HUES64 (cell line): Measurements from ENCODE around the gene TAF3.
A peak's percentile ranks its signal among the peaks of the same experiment; 100 is the strongest.
"Not testable (repeated sequence)": the region's sequence is repeated elsewhere in the genome, so short reads cannot be mapped to it uniquely, and the experiment has no call there.

Experiments
- H3K27ac ChIP-seq: 2 replicates; pipeline ENCODE4 v1.7.0; 2013; ENCODE audit warnings: low read depth, low read length, inconsistent platforms
- H3K27me3 ChIP-seq: 2 replicates; pipeline ENCODE4 v1.6.1; 2013; ENCODE audit warnings: mild to moderate bottlenecking, low read length; ENCODE audit not compliant: insufficient read depth
- H3K36me3 ChIP-seq: 2 replicates; pipeline ENCODE4 v1.6.1; 2013; ENCODE audit warnings: mild to moderate bottlenecking, low read length; ENCODE audit not compliant: insufficient read depth
- H3K4me1 ChIP-seq: 2 replicates; pipeline ENCODE4 v1.6.1; 2013; ENCODE audit warnings: mild to moderate bottlenecking, low read length, moderate library complexity; ENCODE audit not compliant: insufficient read depth
- H3K4me3 ChIP-seq: 2 replicates; pipeline ENCODE4 v1.5.1; 2013; ENCODE audit warnings: mild to moderate bottlenecking, low read length, moderate library complexity
- H3K9ac ChIP-seq: 2 replicates; pipeline ENCODE4 v1.6.1; 2013; ENCODE audit warnings: mild to moderate bottlenecking, low read depth, low read length
- H3K9me3 ChIP-seq: 2 replicates; pipeline ENCODE4 v1.6.1; 2013; ENCODE audit warnings: low read depth, low read length; ENCODE audit not compliant: insufficient read depth
- WGBS: fragments of 150-250, 120-280 bp; methylation state at CpG from one replicate; pipeline ENCODE4 v1.1.7; 2013; ENCODE audit warnings: missing lambda C conversion rate; 5-methylcytosine and 5-hydroxymethylcytosine counted together

TAF3 gene

GRCh38 chr10:7811743-7812142 lies 6.6 kb upstream of the TAF3 start:
- not testable (repeated sequence) for H3K4me3 ChIP-seq, H3K4me1 ChIP-seq, H3K9ac ChIP-seq, H3K9me3 ChIP-seq, H3K27me3 ChIP-seq, H3K27ac ChIP-seq
- WGBS = 83% methylated on average over 7 of the region's 7 CpGs
- H3K36me3 ChIP-seq = peaks cover 20% of the 10 kb centered on the region

- peaks cover 6% of the 10 kb centered on the region; the same call in 1 of the 2 replicates for H3K27me3 ChIP-seq
- H3K36me3 ChIP-seq = peaks cover 3% of the 10 kb centered on the region; the same call in 1 of the 2 replicates
- 0 out of 2 replicates have a peak, but pooled peaks cover 6% of the 10 kb centered on the region for H3K4me1 ChIP-seq
- no peak overlapping the region for H3K27ac ChIP-seq
- 60% methylated on average over 3 of the region's 3 CpGs for WGBS
- H3K9ac ChIP-seq = no peak overlapping the region
- H3K9me3 ChIP-seq = no peaks in the 10 kb centered on the region
- H3K4me3 ChIP-seq = no peak overlapping the region
Measured at GRCh38 chr10:7813481-7813880, 4.8 kb upstream of the TAF3 start.

DNA sequence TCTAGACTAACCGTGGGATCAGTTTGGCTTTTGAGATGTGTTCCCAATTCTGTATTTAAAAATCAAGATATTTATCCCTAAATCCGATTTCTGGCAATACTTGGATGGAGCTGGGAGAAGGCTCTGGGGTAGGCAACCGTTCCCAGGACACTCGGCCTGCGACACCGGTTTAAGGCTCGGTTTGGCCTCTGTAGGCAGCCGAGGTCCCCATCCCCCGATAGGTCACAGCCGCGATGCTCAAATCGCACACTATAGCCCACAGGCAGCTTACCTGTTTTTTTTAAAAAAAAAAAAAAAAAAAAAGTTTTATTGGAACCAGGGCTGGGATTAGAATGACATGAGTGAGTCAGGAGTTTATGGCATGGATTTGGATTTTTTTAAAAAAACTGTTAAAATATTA lies 729 bp upstream of the TAF3 start:
- peaks cover 8% of the 10 kb centered on the region; the same call in 1 of the 2 replicates for H3K36me3 ChIP-seq
- H3K27me3 ChIP-seq = peaks cover 6% of the 10 kb centered on the region; the same call in 1 of the 2 replicates
- 15% methylated on average over 11 of the region's 12 CpGs for WGBS
- H3K27ac ChIP-seq = no peak overlapping the region; the same call in 1 of the 2 replicates
- peak overlapping the region; percentile 100 for H3K4me3 ChIP-seq
- no peaks in the 10 kb centered on the region for H3K9me3 ChIP-seq
- peak overlapping the region; percentile 72 for H3K9ac ChIP-seq
- peaks cover 14% of the 10 kb centered on the region; the same call in 1 of the 2 replicates for H3K4me1 ChIP-seq

- peak overlapping the region; percentile 100 for H3K4me3 ChIP-seq
- peak overlapping the region; percentile 72 for H3K9ac ChIP-seq
- H3K36me3 ChIP-seq = peaks cover 10% of the 10 kb centered on the region; the same call in 1 of the 2 replicates
- H3K27me3 ChIP-seq = peaks cover 6% of the 10 kb centered on the region; the same call in 1 of the 2 replicates
- H3K9me3 ChIP-seq = no peaks in the 10 kb centered on the region
- H3K27ac ChIP-seq = no peak overlapping the region; the same call in 1 of the 2 replicates
- WGBS = under 1% methylated on average over 10 of the region's 10 CpGs
- peaks cover 14% of the 10 kb centered on the region; the same call in 1 of the 2 replicates for H3K4me1 ChIP-seq
Measured at GRCh38 chr10:7817984-7818294, 366 bp upstream of the TAF3 start.

- Histone ChIP-seq H3K27me3 (peaks cover 6% of the 10 kb centered on the region; the same call in 1 of the 2 replicates), H3K27ac (no peak overlapping the region), H3K4me3 (peak overlapping the region; percentile 100), H3K9me3 (no peaks in the 10 kb centered on the region), H3K9ac (peak overlapping the region; percentile 92), H3K4me1 (peaks cover 14% of the 10 kb centered on the region; the same call in 1 of the 2 replicates), H3K36me3 (peaks cover 17% of the 10 kb centered on the region)
- WGBS = 3% methylated on average over 17 of the region's 17 CpGs
Measured at GRCh38 chr10:7819121-7819460, 786 bp downstream of the TAF3 start.

GRCh38 chr10:7824251-7824650 lies 5.9 kb downstream of the TAF3 start:
- WGBS = 89% methylated on average over 2 of the region's 3 CpGs
- H3K36me3 ChIP-seq = peaks cover 38% of the 10 kb centered on the region
- peaks cover 7% of the 10 kb centered on the region; the same call in 1 of the 2 replicates for H3K4me1 ChIP-seq
- H3K9me3 ChIP-seq = no peaks in the 10 kb centered on the region
- H3K4me3 ChIP-seq = no peak overlapping the region
- H3K27ac ChIP-seq = no peak overlapping the region
- no peaks in the 10 kb centered on the region for H3K27me3 ChIP-seq
- no peak overlapping the region for H3K9ac ChIP-seq

- no peak overlapping the region; the same call in 1 of the 2 replicates for H3K27ac ChIP-seq
- H3K4me3 ChIP-seq = no peak overlapping the region
- H3K36me3 ChIP-seq = peaks cover 32% of the 10 kb centered on the region
- no peaks in the 10 kb centered on the region for H3K9me3 ChIP-seq
- H3K4me1 ChIP-seq = no peaks in the 10 kb centered on the region
- no peak overlapping the region for H3K9ac ChIP-seq
- WGBS = 85% methylated on average over 4 of the region's 4 CpGs
- H3K27me3 ChIP-seq = no peaks in the 10 kb centered on the region
Measured at GRCh38 chr10:7826971-7827370, 8.7 kb downstream of the TAF3 start.

- Histone ChIP-seq H3K36me3 (peaks cover 18% of the 10 kb centered on the region), H3K27ac (no peak overlapping the region), H3K4me1 (no peaks in the 10 kb centered on the region), H3K9me3 (no peaks in the 10 kb centered on the region), H3K9ac (no peak overlapping the region), H3K27me3 (no peaks in the 10 kb centered on the region), H3K4me3 (no peak overlapping the region)
- WGBS = 81% methylated on average over 9 of the region's 10 CpGs
Measured at GRCh38 chr10:7829289-7829834, 11.1 kb downstream of the TAF3 start.

DNA sequence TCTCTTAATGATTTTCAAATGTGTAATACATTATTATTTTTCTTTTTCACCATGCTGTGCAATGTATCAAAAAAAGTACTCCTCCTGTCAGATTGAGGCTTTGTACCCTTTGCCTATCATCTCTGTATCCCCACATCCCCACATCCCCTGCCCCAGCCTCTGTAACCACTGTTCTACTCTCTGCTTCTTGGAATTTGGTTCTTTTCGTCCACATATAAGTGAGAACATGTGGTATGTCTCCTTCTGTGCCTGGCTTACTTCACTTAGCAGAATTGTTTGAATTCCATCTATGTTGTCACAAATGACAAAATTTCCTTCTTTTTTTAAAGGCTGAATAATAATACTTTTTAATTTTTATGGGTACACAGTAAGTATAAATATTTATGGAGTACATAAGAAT lies 13.8 kb downstream of the TAF3 start:
- Histone ChIP-seq H3K9ac (no peak overlapping the region), H3K27ac (no peak overlapping the region), H3K9me3 (no peaks in the 10 kb centered on the region), H3K4me3 (no peak overlapping the region), H3K36me3 (no peaks in the 10 kb centered on the region), H3K27me3 (no peaks in the 10 kb centered on the region), H3K4me1 (no peaks in the 10 kb centered on the region)
- 78% methylated on average over 1 of the region's 1 CpG for WGBS

- H3K4me3 ChIP-seq = no peak overlapping the region
- H3K4me1 ChIP-seq = no peaks in the 10 kb centered on the region
- H3K27ac ChIP-seq = no peak overlapping the region
- H3K9ac ChIP-seq = no peak overlapping the region
- H3K36me3 ChIP-seq = no peaks in the 10 kb centered on the region
- H3K9me3 ChIP-seq = no peaks in the 10 kb centered on the region
- H3K27me3 ChIP-seq = no peaks in the 10 kb centered on the region
Measured at GRCh38 chr10:7833210-7833609, 14.9 kb downstream of the TAF3 start.

DNA sequence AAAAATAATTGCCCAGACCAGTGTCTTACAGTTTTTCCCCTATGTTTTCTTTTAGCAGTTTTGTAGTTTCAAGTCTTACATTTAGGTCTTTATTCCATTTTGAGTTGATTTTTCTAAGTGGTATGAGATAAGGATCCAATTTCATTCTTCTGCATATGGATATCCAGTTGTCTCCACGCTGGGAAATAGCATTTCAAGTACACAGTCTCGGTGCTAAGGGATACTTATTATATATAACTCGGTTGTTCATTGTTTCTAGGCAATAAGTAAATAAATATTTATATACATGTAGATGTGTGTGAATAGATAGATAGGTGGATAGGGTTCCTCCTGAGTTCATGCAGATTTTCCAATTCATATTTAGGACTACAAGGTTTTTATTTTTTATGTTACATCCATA lies 16.0 kb downstream of the TAF3 start:
- WGBS = 100% methylated on average over 1 of the region's 3 CpGs
- Histone ChIP-seq H3K9me3 (no peaks in the 10 kb centered on the region), H3K36me3 (no peaks in the 10 kb centered on the region), H3K4me1 (no peaks in the 10 kb centered on the region), H3K27me3 (no peaks in the 10 kb centered on the region), H3K27ac (no peak overlapping the region), H3K4me3 (no peak overlapping the region), H3K9ac (no peak overlapping the region)

DNA sequence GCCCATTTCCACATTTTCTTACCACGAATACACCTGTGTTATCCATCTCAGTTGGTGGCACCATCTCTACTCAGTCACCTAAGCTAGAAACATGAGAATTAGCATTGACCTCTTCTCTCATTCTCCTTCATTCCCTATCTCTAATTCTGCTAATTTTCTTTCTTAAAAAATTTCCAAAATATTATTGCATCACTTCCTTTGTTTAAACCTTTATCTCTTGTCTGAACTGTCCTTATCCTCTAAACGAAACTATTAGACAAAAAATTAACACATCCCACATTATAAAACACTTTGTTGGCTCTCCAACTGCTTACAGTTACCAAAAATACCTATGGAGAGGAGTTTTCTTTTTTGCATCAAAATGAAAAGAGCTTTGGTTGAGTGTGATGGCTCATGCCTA lies 18.3 kb downstream of the TAF3 start:
- H3K4me1 ChIP-seq = no peaks in the 10 kb centered on the region
- no peak overlapping the region for H3K27ac ChIP-seq
- H3K4me3 ChIP-seq = no peak overlapping the region
- WGBS = 95% methylated on average over 2 of the region's 2 CpGs
- no peaks in the 10 kb centered on the region for H3K9me3 ChIP-seq
- no peaks in the 10 kb centered on the region for H3K36me3 ChIP-seq
- no peaks in the 10 kb centered on the region for H3K27me3 ChIP-seq
- H3K9ac ChIP-seq = no peak overlapping the region
